H1 (cell line): ENCODE data around the gene SLC39A13. TPM values are rescaled to one million over a fixed set of nuclear protein-coding genes. Genes with fewer than 3 reads are reported as not detected.

Source experiments
- CTCF ChIA-PET: fragments of 300-600 bp; sonication (Branson Sonifier 250); formaldehyde crosslinking; loops from one replicate; lab custom pipeline; 2021; ENCODE audit not compliant: partially characterized antibody; lab: Charles Lee
- POLR2A ChIA-PET: fragments of 300-600 bp; sonication (Branson Sonifier 250); formaldehyde crosslinking; loops from one replicate; lab custom pipeline; 2021; ENCODE audit warnings: inconsistent platforms; ENCODE audit not compliant: partially characterized antibody; lab: Charles Lee
- DNase-seq, 2 experiments: peaks; one replicate each; pipeline versions ENCODE4 v3.0.0 to v3.0.0-alpha.2; 2010 to 2022; ENCODE audit warnings: low spot score in 2 of 2, low read depth in 1 of 2, mixed read lengths in 1 of 2
- FAIRE-seq: peaks from 2 replicates; lab custom pipeline; 2011; peaks lifted over from hg19 to GRCh38; lab: Jason Lieb, UNC
- H2AFZ ChIP-seq: 2 replicates; pipeline ENCODE4 v1.8.1; 2012; ENCODE audit warnings: low read length, inconsistent platforms
- H2AK5ac ChIP-seq: 2 replicates; pipeline ENCODE4 v1.6.1; 2013; ENCODE audit warnings: low read depth, low read length
- H2BK120ac ChIP-seq: replicated peaks from 2 replicates; pipeline ENCODE3; 2013; ENCODE audit warnings: low read depth, low read length, inconsistent platforms
- H2BK12ac ChIP-seq: 2 replicates; pipeline ENCODE4 v1.6.1; 2013; ENCODE audit warnings: low read depth, low read length
- H2BK15ac ChIP-seq: 2 replicates; pipeline ENCODE4 v1.6.1; 2013; ENCODE audit warnings: low read length
- H2BK20ac ChIP-seq: 2 replicates; pipeline ENCODE4 v1.6.1; 2013; ENCODE audit warnings: low read length
- H2BK5ac ChIP-seq: 2 replicates; pipeline ENCODE4 v1.6.1; 2013; ENCODE audit warnings: low read depth, low read length
- H3K14ac ChIP-seq: 2 replicates; pipeline ENCODE4 v1.6.1; 2013; ENCODE audit warnings: inconsistent platforms; ENCODE audit not compliant: insufficient read length
- H3K18ac ChIP-seq: 2 replicates; pipeline ENCODE4 v1.6.1; 2013; ENCODE audit warnings: low read length; ENCODE audit errors: extremely low read depth
- H3K23ac ChIP-seq: 2 replicates; pipeline ENCODE4 v1.6.1; 2013; ENCODE audit warnings: inconsistent platforms; ENCODE audit not compliant: insufficient read length
- H3K23me2 ChIP-seq: 2 replicates; pipeline ENCODE4 v1.6.1; 2013; ENCODE audit warnings: low read depth, low read length
- H3K27ac ChIP-seq: 2 replicates; pipeline ENCODE4 v1.6.1; 2011; ENCODE audit warnings: low read depth, low read length, inconsistent platforms
- H3K27me3 ChIP-seq, 4 experiments: replicated peaks in 1 of 4; 1 replicate in 1 of 4; 2 replicates in 3 of 4; pipeline versions ENCODE4 v1.6.1 to v1.8.1; 2011 to 2013; ENCODE audit warnings: low read length in 3 of 4, mild to moderate bottlenecking in 3 of 4, inconsistent platforms in 2 of 4, mixed read lengths in 2 of 4, moderate library complexity in 1 of 4; ENCODE audit not compliant: control insufficient read depth in 3 of 4, insufficient read depth in 3 of 4; ENCODE audit errors: extremely low read depth in 1 of 4
- H3K36me3 ChIP-seq, 4 experiments: 2 replicates each; pipeline versions ENCODE4 v1.6.1 to v1.8.1; 2011 to 2013; ENCODE audit warnings: mild to moderate bottlenecking in 4 of 4, low read length in 3 of 4, moderate library complexity in 2 of 4, control low read depth in 1 of 4, inconsistent platforms in 1 of 4; ENCODE audit not compliant: insufficient read depth in 4 of 4, control insufficient read depth in 2 of 4
- H3K4ac ChIP-seq: replicated peaks from 2 replicates; pipeline ENCODE3; 2013; ENCODE audit warnings: low read length, low read depth, mixed read lengths, inconsistent platforms; ENCODE audit not compliant: insufficient read length
- H3K4me1 ChIP-seq, 4 experiments: replicated peaks in 1 of 4; 1 replicate in 1 of 4; 2 replicates in 3 of 4; pipeline versions ENCODE4 v1.6.1 to v1.8.1; 2011 to 2013; ENCODE audit warnings: low read length in 3 of 4, inconsistent platforms in 2 of 4, mixed read lengths in 1 of 4; ENCODE audit not compliant: insufficient read depth in 4 of 4, control insufficient read depth in 3 of 4
- H3K4me2 ChIP-seq, 2 experiments: 2 replicates each; pipeline versions ENCODE4 v1.6.1 to v1.8.1; 2011 to 2013; ENCODE audit warnings: low read depth in 2 of 2, low read length in 2 of 2, control low read depth in 1 of 2, inconsistent platforms in 1 of 2, mild to moderate bottlenecking in 1 of 2; ENCODE audit not compliant: insufficient read depth in 1 of 2
- H3K4me3 ChIP-seq, 4 experiments: fragments of 200-600, 300-600 bp in 1 of 4; sonication (generic), shearing (Covaris generic), sonication (Bioruptor Twin) in 1 of 4; 2 replicates each; pipeline versions ENCODE4 v1.5.1 to v1.8.1; 2011 to 2016; ENCODE audit warnings: low read length in 4 of 4, low read depth in 3 of 4, control low read depth in 2 of 4, inconsistent platforms in 2 of 4, mild to moderate bottlenecking in 2 of 4, mixed read lengths in 1 of 4, moderate library complexity in 1 of 4; ENCODE audit not compliant: insufficient read depth in 2 of 4; ENCODE audit errors: extremely low read depth in 1 of 4
- H3K56ac ChIP-seq: replicated peaks from 2 replicates; pipeline ENCODE3; 2013; ENCODE audit warnings: low read depth, mild to moderate bottlenecking, mixed read lengths, low read length, inconsistent platforms; ENCODE audit not compliant: insufficient read length
- H3K79me1 ChIP-seq: 2 replicates; pipeline ENCODE4 v1.6.1; 2013; ENCODE audit warnings: low read depth, low read length, control low read depth
- H3K79me2 ChIP-seq, 2 experiments: 2 replicates each; pipeline versions ENCODE4 v1.6.1 to v1.8.1; 2012 to 2013; ENCODE audit warnings: low read length in 2 of 2, mild to moderate bottlenecking in 2 of 2, inconsistent platforms in 1 of 2; ENCODE audit not compliant: insufficient read depth in 2 of 2, control insufficient read depth in 1 of 2
- H3K9ac ChIP-seq, 4 experiments: replicated peaks in 1 of 4; 1 replicate in 1 of 4; 2 replicates in 3 of 4; pipeline versions ENCODE4 v1.6.1 to v1.8.1; 2011 to 2013; ENCODE audit warnings: low read depth in 3 of 4, low read length in 3 of 4, control low read depth in 2 of 4, mild to moderate bottlenecking in 2 of 4, moderate library complexity in 2 of 4, inconsistent platforms in 1 of 4; ENCODE audit errors: extremely low read depth in 1 of 4
- H3K9me3 ChIP-seq, 2 experiments: 2 replicates each; pipeline versions ENCODE4 v1.6.1 to v1.8.1; 2012 to 2013; ENCODE audit warnings: mild to moderate bottlenecking in 2 of 2, moderate library complexity in 2 of 2, control low read depth in 1 of 2, inconsistent platforms in 1 of 2, low read depth in 1 of 2, low read length in 1 of 2, mixed read lengths in 1 of 2; ENCODE audit not compliant: insufficient read depth in 2 of 2
- H4K20me1 ChIP-seq, 2 experiments: replicated peaks in 1 of 2; 2 replicates each; pipeline versions ENCODE3 to v1.8.1; 2011 to 2013; ENCODE audit warnings: inconsistent platforms in 2 of 2, low read length in 2 of 2, mild to moderate bottlenecking in 1 of 2; ENCODE audit not compliant: insufficient read depth in 2 of 2, control insufficient read depth in 1 of 2
- H4K5ac ChIP-seq: 2 replicates; pipeline ENCODE4 v1.6.1; 2013; ENCODE audit warnings: low read length, low read depth, mixed read lengths, inconsistent platforms; ENCODE audit not compliant: insufficient read length
- H4K8ac ChIP-seq: 2 replicates; pipeline ENCODE4 v1.8.0; 2013; ENCODE audit warnings: mild to moderate bottlenecking, moderate library complexity, low read length, inconsistent platforms; ENCODE audit not compliant: insufficient read depth; ENCODE audit errors: extremely low read depth
- H4K91ac ChIP-seq: replicated peaks from 2 replicates; pipeline ENCODE3; 2013; ENCODE audit warnings: low read length, mixed read lengths, inconsistent platforms; ENCODE audit not compliant: insufficient read length
- ASH2L ChIP-seq: fragments of 200-600, 300-600 bp; sonication (generic); IDR thresholded peaks from one replicate; pipeline ENCODE4 v1.7.1; 2017; ENCODE audit warnings: low read length
- CTBP2 ChIP-seq: IDR thresholded peaks from 2 replicates; pipeline ENCODE4 v1.7.0; 2011; ENCODE audit warnings: borderline replicate concordance, mild to moderate bottlenecking, moderate library complexity, mixed read lengths, low read length; ENCODE audit not compliant: insufficient read depth, insufficient read length
- EGR1 ChIP-seq: IDR thresholded peaks from 2 replicates; pipeline ENCODE4 v1.6.1; 2011; ENCODE audit warnings: low read depth, low read length, borderline replicate concordance
- FOSL1 ChIP-seq: IDR thresholded peaks from 2 replicates; pipeline ENCODE4 v1.6.1; 2011; ENCODE audit warnings: mild to moderate bottlenecking, low read depth, low read length, moderate library complexity; ENCODE audit not compliant: insufficient read depth
- JUND ChIP-seq: IDR thresholded peaks from 2 replicates; pipeline ENCODE4 v1.6.1; 2011; ENCODE audit warnings: mild to moderate bottlenecking, improper control_type of control experiment, low read length
- KDM4A ChIP-seq: IDR thresholded peaks from one replicate; pipeline ENCODE4 v1.7.1; 2012; ENCODE audit warnings: low read depth, mild to moderate bottlenecking, moderate library complexity, low read length, inconsistent platforms; ENCODE audit not compliant: severe bottlenecking
- NANOG ChIP-seq: IDR thresholded peaks from 2 replicates; pipeline ENCODE4 v1.6.1; 2011; ENCODE audit warnings: low read length, low read depth, mild to moderate bottlenecking, inconsistent platforms; ENCODE audit not compliant: insufficient read depth, poor library complexity, severe bottlenecking
- POLR2AphosphoS5 ChIP-seq: IDR thresholded peaks from 2 replicates; pipeline ENCODE4 v1.6.1; 2011; ENCODE audit warnings: low read depth, low read length
- SIX5 ChIP-seq: IDR thresholded peaks from 2 replicates; pipeline ENCODE4 v1.6.1; 2011; ENCODE audit warnings: mild to moderate bottlenecking, low read depth, low read length
- SP4 ChIP-seq: IDR thresholded peaks from 2 replicates; pipeline ENCODE4 v1.6.1; 2012; ENCODE audit warnings: low read length, inconsistent platforms
- SUZ12 ChIP-seq: fragments of 200-600 bp; sonication (generic); IDR thresholded peaks from 2 replicates; pipeline ENCODE4 v1.6.1; 2012; ENCODE audit warnings: mild to moderate bottlenecking, inconsistent platforms, low read length, moderate library complexity, mixed read lengths
- WGBS, 2 experiments: shearing (Covaris generic) in 1 of 2; methylation state at CpG; one replicate each; pipeline versions ENCODE4 v1.1.6 to v1.1.7; 2013 to 2015; ENCODE audit warnings: low lambda C conversion rate in 2 of 2, mixed read lengths in 2 of 2, inconsistent platforms in 1 of 2, low coverage in 1 of 2, missing lambda C conversion rate in 1 of 2; ENCODE audit not compliant: insufficient replicate concordance in 2 of 2, insufficient coverage in 1 of 2, insufficient read length in 1 of 2; ENCODE audit errors: extremely low coverage in 1 of 2, missing lambda C conversion rate in 1 of 2; 5-methylcytosine and 5-hydroxymethylcytosine counted together
- polyA plus RNA-seq, 7 experiments: library from polyadenylated mRNA; depleted of rRNA in 3 of 7; stranded (reverse) in 5 of 7; unstranded in 2 of 7; fragments of >200 nt in 5 of 7; fragments of 200-250 nt in 2 of 7; gene quantifications; 1 replicate in 5 of 7; 2 replicates in 1 of 7; 4 replicates in 1 of 7; pipeline versions ENCODE4 v1.2.1 to v1.2.3, GENCODE V29; 2011 to 2013; ENCODE audit warnings: missing spikeins in 2 of 7, mixed read lengths in 2 of 7
- total RNA-seq: library from RNA; stranded (reverse); fragmentation: NEBNext Ultra II Directional; extraction: Animal tissue kit (Norgen Biotek cat#: 25700); gene quantifications from 2 replicates; pipeline ENCODE4 v1.2.1, GENCODE V29; 2021
- TF ChIP-seq, protein P1 (sequence below), 3 experiments: IDR thresholded peaks; 1 replicate in 2 of 3; 2 replicates in 1 of 3; pipeline versions ENCODE4 v1.5.1 to v1.6.1; 2011; ENCODE audit warnings: low read length in 3 of 3, mild to moderate bottlenecking in 3 of 3, inconsistent platforms in 2 of 3, low read depth in 1 of 3, moderate library complexity in 1 of 3; ENCODE audit not compliant: insufficient read depth in 1 of 3; ENCODE audit errors: control extremely low read depth in 1 of 3

The SLC39A13 gene
- total and polyA plus RNA-seq, 2 of the 8 experiments (the other 6 are each of a cell fraction or from before 2014, with no cell fraction given): 23.2 to 30.0 TPM

DNA sequence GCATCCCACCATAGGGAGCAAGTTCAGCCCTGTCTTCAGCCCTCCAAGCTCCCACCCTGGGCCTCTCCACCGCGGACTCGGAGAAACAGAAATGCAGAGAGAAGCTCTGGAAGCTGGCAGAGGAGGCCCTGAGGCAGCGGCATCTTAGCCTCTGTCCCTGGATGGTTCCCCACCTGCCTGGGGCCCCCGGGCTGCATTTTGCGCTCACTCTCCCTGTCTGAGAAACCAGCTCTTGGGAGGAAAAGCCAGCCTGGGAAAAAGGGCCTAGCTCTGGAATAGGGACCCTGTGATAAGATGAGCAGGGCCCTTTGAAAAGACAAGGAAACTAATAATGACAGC lies 18.0 kb upstream of the SLC39A13 start:
- Histone ChIP-seq H2BK120ac (no peak overlapping the region), H3K56ac (no peak overlapping the region), H2BK20ac (no peak overlapping the region), H3K18ac (no peak overlapping the region), H2BK15ac (no peak overlapping the region), H3K4me3 (no peak overlapping the region), H2BK12ac (no peak overlapping the region), H3K23me2 (no peaks in the 10 kb centered on the region), H3K79me1 (no peaks in the 10 kb centered on the region), H2AK5ac (no peak overlapping the region), H3K27me3 (no peaks in the 10 kb centered on the region), H4K20me1 (no peaks in the 10 kb centered on the region), H3K9ac (no peak overlapping the region), H3K79me2 (no peaks in the 10 kb centered on the region), H3K4me2 (no peak overlapping the region), H2AFZ (no peak overlapping the region), H3K9me3 (no peaks in the 10 kb centered on the region), H4K5ac (no peak overlapping the region), H3K36me3 (no peaks in the 10 kb centered on the region), H2BK5ac (no peak overlapping the region), H4K8ac (no peak overlapping the region), H3K23ac (no peak overlapping the region), H3K27ac (no peak overlapping the region), H4K91ac (no peak overlapping the region), H3K14ac (no peak overlapping the region), H3K4me1 (peaks cover 0 to 7% (median 0%) of the 10 kb centered on the region in 4 experiments; a peak in 2 of 7 replicates), H3K4ac (no peak overlapping the region)
- 89% methylated on average over 6 of the region's 6 CpGs; no CpG with 5 or more reads in 1 of the 2 experiments for WGBS, 2 experiments
- FAIRE-seq: no peak
- no peak for DNase-seq
- POLR2A ChIA-PET: interaction anchor here (1.2 to 5.4 kb wide), 3 partner anchors 9 to 15 kb away, joined by 3 to 29 read pairs (median 4); no protein-coding TSS in a partner anchor
- CTCF ChIA-PET: interaction anchor here (1.1 to 10.7 kb wide), 7 partner anchors 10 to 185 kb away, joined by 3 to 78 read pairs (median 7); no protein-coding TSS in a partner anchor
- no peak for TF ChIP-seq SUZ12
- TF ChIP-seq SP4: no peak
- TF ChIP-seq EGR1: no peak
- no peak for TF ChIP-seq SIX5
- TF ChIP-seq KDM4A: no peak
- TF ChIP-seq NANOG: no peak
- no peak for TF ChIP-seq FOSL1
- TF ChIP-seq ASH2L: no peak
- TF ChIP-seq POLR2AphosphoS5: no peak
- TF ChIP-seq CTBP2: no peak
- TF ChIP-seq, protein P1, sequence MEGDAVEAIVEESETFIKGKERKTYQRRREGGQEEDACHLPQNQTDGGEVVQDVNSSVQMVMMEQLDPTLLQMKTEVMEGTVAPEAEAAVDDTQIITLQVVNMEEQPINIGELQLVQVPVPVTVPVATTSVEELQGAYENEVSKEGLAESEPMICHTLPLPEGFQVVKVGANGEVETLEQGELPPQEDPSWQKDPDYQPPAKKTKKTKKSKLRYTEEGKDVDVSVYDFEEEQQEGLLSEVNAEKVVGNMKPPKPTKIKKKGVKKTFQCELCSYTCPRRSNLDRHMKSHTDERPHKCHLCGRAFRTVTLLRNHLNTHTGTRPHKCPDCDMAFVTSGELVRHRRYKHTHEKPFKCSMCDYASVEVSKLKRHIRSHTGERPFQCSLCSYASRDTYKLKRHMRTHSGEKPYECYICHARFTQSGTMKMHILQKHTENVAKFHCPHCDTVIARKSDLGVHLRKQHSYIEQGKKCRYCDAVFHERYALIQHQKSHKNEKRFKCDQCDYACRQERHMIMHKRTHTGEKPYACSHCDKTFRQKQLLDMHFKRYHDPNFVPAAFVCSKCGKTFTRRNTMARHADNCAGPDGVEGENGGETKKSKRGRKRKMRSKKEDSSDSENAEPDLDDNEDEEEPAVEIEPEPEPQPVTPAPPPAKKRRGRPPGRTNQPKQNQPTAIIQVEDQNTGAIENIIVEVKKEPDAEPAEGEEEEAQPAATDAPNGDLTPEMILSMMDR (IDR thresholded peaks at IDR 0.05; ENCODE audit: control extremely low read depth in 1 of 3, insufficient read depth in 1 of 3, low read depth in 1 of 3, low read length in 3 of 3): no peak
- no peak for TF ChIP-seq JUND
